Measurements from ENCODE around the gene C4B.

DNA sequence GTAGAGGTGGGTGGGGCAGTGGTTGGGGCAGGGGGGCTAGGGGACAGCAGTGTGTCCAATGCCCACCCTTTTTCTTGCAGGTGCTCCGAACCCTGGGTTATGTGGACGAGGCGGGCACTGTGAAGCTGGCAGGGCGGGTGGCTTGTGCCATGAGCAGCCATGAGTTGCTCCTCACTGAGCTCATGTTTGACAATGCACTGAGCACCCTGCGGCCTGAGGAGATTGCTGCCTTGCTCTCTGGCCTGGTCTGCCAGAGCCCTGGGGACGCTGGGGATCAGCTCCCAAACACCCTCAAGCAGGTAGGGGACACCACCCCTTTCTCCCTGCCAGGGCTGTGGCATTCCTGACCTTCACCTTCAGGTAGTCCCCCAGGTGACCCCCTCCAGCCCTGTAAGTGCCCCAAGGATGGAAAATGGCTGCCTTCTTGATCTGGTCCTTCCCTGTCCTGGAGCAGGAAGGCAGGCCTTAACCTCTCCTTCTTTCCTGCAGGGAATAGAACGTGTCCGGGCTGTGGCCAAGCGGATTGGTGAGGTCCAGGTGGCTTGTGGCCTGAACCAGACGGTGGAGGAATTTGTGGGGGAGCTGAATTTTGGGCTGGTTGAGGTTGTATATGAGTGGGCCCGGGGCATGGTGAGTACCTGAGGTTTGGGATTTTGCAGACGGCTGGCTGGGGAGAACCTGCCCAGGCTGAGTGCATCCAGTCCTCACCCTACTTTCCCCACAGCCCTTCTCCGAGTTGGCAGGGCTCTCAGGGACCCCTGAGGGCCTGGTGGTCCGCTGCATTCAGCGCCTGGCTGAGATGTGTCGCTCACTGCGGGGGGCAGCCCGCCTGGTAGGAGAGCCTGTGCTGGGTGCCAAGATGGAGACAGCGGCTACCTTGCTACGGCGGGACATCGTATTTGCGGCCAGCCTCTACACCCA, 45.5 kb upstream of the C4B start:
- TF ChIP-seq, protein P1, sequence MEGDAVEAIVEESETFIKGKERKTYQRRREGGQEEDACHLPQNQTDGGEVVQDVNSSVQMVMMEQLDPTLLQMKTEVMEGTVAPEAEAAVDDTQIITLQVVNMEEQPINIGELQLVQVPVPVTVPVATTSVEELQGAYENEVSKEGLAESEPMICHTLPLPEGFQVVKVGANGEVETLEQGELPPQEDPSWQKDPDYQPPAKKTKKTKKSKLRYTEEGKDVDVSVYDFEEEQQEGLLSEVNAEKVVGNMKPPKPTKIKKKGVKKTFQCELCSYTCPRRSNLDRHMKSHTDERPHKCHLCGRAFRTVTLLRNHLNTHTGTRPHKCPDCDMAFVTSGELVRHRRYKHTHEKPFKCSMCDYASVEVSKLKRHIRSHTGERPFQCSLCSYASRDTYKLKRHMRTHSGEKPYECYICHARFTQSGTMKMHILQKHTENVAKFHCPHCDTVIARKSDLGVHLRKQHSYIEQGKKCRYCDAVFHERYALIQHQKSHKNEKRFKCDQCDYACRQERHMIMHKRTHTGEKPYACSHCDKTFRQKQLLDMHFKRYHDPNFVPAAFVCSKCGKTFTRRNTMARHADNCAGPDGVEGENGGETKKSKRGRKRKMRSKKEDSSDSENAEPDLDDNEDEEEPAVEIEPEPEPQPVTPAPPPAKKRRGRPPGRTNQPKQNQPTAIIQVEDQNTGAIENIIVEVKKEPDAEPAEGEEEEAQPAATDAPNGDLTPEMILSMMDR (IDR thresholded peaks at IDR 0.05) = no peak
- TF ChIP-seq POLR2AphosphoS5 (IDR thresholded peaks at IDR 0.05; ENCODE audit: low read depth, low read length) (no peak), TCF7L2 (IDR thresholded peaks at IDR 0.05; ENCODE audit: low read depth, low read length) (no peak), SIN3A (IDR thresholded peaks at IDR 0.05; ENCODE audit: borderline replicate concordance, insufficient read depth, low read depth, low read length) (no peak)
- TF ChIP-seq, protein P2, sequence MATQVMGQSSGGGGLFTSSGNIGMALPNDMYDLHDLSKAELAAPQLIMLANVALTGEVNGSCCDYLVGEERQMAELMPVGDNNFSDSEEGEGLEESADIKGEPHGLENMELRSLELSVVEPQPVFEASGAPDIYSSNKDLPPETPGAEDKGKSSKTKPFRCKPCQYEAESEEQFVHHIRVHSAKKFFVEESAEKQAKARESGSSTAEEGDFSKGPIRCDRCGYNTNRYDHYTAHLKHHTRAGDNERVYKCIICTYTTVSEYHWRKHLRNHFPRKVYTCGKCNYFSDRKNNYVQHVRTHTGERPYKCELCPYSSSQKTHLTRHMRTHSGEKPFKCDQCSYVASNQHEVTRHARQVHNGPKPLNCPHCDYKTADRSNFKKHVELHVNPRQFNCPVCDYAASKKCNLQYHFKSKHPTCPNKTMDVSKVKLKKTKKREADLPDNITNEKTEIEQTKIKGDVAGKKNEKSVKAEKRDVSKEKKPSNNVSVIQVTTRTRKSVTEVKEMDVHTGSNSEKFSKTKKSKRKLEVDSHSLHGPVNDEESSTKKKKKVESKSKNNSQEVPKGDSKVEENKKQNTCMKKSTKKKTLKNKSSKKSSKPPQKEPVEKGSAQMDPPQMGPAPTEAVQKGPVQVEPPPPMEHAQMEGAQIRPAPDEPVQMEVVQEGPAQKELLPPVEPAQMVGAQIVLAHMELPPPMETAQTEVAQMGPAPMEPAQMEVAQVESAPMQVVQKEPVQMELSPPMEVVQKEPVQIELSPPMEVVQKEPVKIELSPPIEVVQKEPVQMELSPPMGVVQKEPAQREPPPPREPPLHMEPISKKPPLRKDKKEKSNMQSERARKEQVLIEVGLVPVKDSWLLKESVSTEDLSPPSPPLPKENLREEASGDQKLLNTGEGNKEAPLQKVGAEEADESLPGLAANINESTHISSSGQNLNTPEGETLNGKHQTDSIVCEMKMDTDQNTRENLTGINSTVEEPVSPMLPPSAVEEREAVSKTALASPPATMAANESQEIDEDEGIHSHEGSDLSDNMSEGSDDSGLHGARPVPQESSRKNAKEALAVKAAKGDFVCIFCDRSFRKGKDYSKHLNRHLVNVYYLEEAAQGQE (IDR thresholded peaks at IDR 0.05; ENCODE audit: insufficient read depth in 1 of 2, low read depth in 2 of 2, low read length in 1 of 2) = no peak
